Left lung (tissue), 10 donors: ENCODE data around the gene CTSL. TPM values are rescaled to one million over a fixed set of nuclear protein-coding genes. Genes with fewer than 3 reads are reported as not detected.
"Not testable (repeated sequence)": the region's sequence is repeated elsewhere in the genome, so short reads cannot be mapped to it uniquely, and the experiment has no call there.

Source experiments
- ATAC-seq: fragments of 200-7000 bp; cut with Tn5 transposase; one replicate; pipeline ENCODE4 v1.9.1; 2020; ENCODE audit warnings: moderate library complexity
- DNase-seq, 4 donors: peaks; one replicate each; pipeline ENCODE4 v3.0.0-alpha.2; 2013 to 2020
- H3K27ac ChIP-seq, 2 donors: fragments of 200-600 bp; sonication (generic) in 1 of 2; one replicate each; pipeline versions ENCODE4 v1.5.0 to v1.8.0; 2020 to 2021
- H3K27me3 ChIP-seq, 2 donors: fragments of 200-600 bp; sonication (generic) in 1 of 2; one replicate each; pipeline versions ENCODE4 v1.5.0 to v1.8.0; 2020 to 2021
- H3K36me3 ChIP-seq, 2 donors: fragments of 200-600 bp; sonication (generic) in 1 of 2; one replicate each; pipeline versions ENCODE4 v1.5.0 to v1.8.0; 2020 to 2021
- H3K4me1 ChIP-seq, 2 donors: fragments of 200-600 bp; one replicate each; pipeline ENCODE4 v1.8.0; 2021
- H3K4me3 ChIP-seq, 2 donors: fragments of 200-600 bp; sonication (generic) in 1 of 2; one replicate each; pipeline versions ENCODE4 v1.5.0 to v1.8.0; 2020 to 2021; ENCODE audit warnings: mild to moderate bottlenecking in 1 of 2
- H3K9me3 ChIP-seq, 2 donors: fragments of 200-600 bp; sonication (generic) in 1 of 2; one replicate each; pipeline versions ENCODE4 v1.5.0 to v1.8.0; 2020 to 2021
- CTCF ChIP-seq, 2 donors: fragments of 200-600 bp; sonication (generic) in 1 of 2; IDR thresholded peaks; one replicate each; pipeline versions ENCODE4 v1.5.0 to v1.8.0; 2021; ENCODE audit warnings: antibody characterized with exemption in 2 of 2
- intact Hi-C, 2 donors: fragments of 100-400 bp; cut with DNase I; formaldehyde crosslinking; loops; one replicate each; pipeline versions ENCODE4 v1.11.2 to v1.14.2; 2022
- polyA plus RNA-seq, 6 donors: library from polyadenylated mRNA; unstranded; fragments of 120-200 nt; gene quantifications; one replicate each; pipeline ENCODE4 v1.2.1, GENCODE V29; 2013; ENCODE audit not compliant: insufficient read length in 6 of 6
- total RNA-seq, 2 donors: library from RNA; stranded (reverse); fragmentation: NEBNext Ultra II Directional; extraction: Animal tissue kit (Norgen Biotek cat#: 25700); gene quantifications; one replicate each; pipeline ENCODE4 v1.2.1, GENCODE V29; 2021
- donor health status: DM: no; HTN: yes; CAD: no.
- donor health status: DM: no; HTN: no; CAD: no.

Gene CTSL
- total and polyA plus RNA-seq, 8 donors, result 69.6 to 565 (median 75.1) TPM

- Histone ChIP-seq H3K27me3 (no peaks in the 10 kb centered on the region), H3K9me3 (peaks cover 0 to 9% of the 10 kb centered on the region in 2 donors), H3K4me1 (no peaks in the 10 kb centered on the region), H3K4me3 (no peak overlapping the region), H3K36me3 (no peaks in the 10 kb centered on the region), H3K27ac (no peak overlapping the region)
- no peak for ATAC-seq
- no peak for DNase-seq
- intact Hi-C loops, result no loop called here
- no peak for TF ChIP-seq CTCF (IDR thresholded peaks at IDR 0.05)
Observed at GRCh38 chr9:87750726-87751125, 24.8 kb downstream of the CTSL start.

GRCh38 chr9:87751423-87751822 is 25.5 kb downstream of the CTSL start:
- intact Hi-C loops, result no loop called here
- Histone ChIP-seq H3K4me1 (no peaks in the 10 kb centered on the region), H3K27me3 (no peaks in the 10 kb centered on the region), H3K36me3 (no peaks in the 10 kb centered on the region), H3K4me3 (no peak overlapping the region), H3K9me3 (peaks cover 0 to 9% of the 10 kb centered on the region in 2 donors), H3K27ac (no peak overlapping the region)
- DNase-seq, result no peak
- no peak for ATAC-seq
- TF ChIP-seq CTCF (IDR thresholded peaks at IDR 0.05), result no peak

GRCh38 chr9:87751868-87752267 is 25.9 kb downstream of the CTSL start:
- no peak overlapping the region for H3K27ac ChIP-seq
- no peak for TF ChIP-seq CTCF (IDR thresholded peaks at IDR 0.05)
- no peaks in the 10 kb centered on the region for H3K4me1 ChIP-seq
- ATAC-seq (no peak), DNase-seq (no peak)
- no peak overlapping the region for H3K4me3 ChIP-seq
- H3K36me3 ChIP-seq, result no peaks in the 10 kb centered on the region
- H3K27me3 ChIP-seq, result no peaks in the 10 kb centered on the region
- H3K9me3 ChIP-seq, result peaks cover 0 to 9% of the 10 kb centered on the region in 2 donors
- intact Hi-C loops, result no loop called here

GRCh38 chr9:87753313-87753712 is 27.4 kb downstream of the CTSL start:
- intact Hi-C loops, result no loop called here
- DNase-seq (no peak), ATAC-seq (no peak)
- H3K36me3 ChIP-seq, result no peaks in the 10 kb centered on the region
- no peaks in the 10 kb centered on the region for H3K4me1 ChIP-seq
- no peaks in the 10 kb centered on the region for H3K27me3 ChIP-seq
- H3K4me3 ChIP-seq, result no peak overlapping the region
- no peak for TF ChIP-seq CTCF (IDR thresholded peaks at IDR 0.05)
- H3K9me3 ChIP-seq, result peaks cover 0 to 9% of the 10 kb centered on the region in 2 donors
- H3K27ac ChIP-seq, result no peak overlapping the region

- ATAC-seq, H3K27ac ChIP-seq, H3K4me3 ChIP-seq, H3K4me1 ChIP-seq, intact Hi-C loops, H3K27me3 ChIP-seq, H3K9me3 ChIP-seq, DNase-seq, H3K36me3 ChIP-seq: not testable (repeated sequence)
Observed at GRCh38 chr9:87758330-87758729, 32.4 kb downstream of the CTSL start.

GRCh38 chr9:87759980-87760379 is 34.1 kb downstream of the CTSL start:
- H3K27me3 ChIP-seq, H3K9me3 ChIP-seq, H3K4me1 ChIP-seq, H3K27ac ChIP-seq, H3K4me3 ChIP-seq, intact Hi-C loops, ATAC-seq, H3K36me3 ChIP-seq, DNase-seq: not testable (repeated sequence)
